CD4-positive, alpha-beta T cell treated with Interleukin-15 for 4 hours (primary cell): ENCODE data around the gene GSN.

ENCODE experiments used
- DNase-seq: peaks from one replicate; pipeline ENCODE4 v3.0.0-alpha.2; 2020; ENCODE audit warnings: low spot score

GSN gene

DNA sequence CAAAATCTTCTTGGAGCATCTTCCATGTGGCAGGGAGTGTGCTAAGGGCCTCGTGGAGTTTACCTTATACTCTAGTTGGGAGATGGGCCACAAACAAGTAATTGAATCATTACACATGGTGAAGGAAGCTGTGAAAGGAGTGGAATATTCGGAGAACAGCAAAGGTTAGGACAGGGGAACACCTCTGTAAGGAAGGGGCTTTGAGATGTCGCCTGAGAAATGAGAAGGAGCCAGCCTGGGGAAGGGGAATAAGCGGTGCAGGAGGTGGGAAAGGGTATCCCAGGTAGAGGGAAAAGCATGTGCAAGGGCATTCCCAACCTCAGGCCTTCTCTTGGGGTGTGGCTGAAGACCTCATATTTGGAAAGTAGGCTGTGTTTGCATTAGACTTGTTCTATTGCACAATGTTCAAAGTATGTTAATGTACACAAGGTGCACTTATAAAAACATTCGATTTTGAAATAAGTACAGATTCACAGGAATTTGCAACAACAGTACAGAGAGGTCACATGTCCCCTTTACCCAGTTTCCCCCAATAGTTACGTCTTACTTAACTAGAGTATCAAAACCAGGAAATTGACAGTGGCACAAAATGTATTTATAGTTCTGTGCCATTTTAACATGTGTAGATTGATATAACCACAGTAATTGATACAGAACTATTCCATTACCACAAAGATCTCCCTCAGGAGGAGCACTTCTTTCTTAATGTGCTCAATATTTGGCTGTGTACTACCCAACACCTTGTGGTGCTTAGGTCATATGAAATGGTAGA lies 104.5 kb downstream of the GSN start:
- DNase-seq = no peak

DNA sequence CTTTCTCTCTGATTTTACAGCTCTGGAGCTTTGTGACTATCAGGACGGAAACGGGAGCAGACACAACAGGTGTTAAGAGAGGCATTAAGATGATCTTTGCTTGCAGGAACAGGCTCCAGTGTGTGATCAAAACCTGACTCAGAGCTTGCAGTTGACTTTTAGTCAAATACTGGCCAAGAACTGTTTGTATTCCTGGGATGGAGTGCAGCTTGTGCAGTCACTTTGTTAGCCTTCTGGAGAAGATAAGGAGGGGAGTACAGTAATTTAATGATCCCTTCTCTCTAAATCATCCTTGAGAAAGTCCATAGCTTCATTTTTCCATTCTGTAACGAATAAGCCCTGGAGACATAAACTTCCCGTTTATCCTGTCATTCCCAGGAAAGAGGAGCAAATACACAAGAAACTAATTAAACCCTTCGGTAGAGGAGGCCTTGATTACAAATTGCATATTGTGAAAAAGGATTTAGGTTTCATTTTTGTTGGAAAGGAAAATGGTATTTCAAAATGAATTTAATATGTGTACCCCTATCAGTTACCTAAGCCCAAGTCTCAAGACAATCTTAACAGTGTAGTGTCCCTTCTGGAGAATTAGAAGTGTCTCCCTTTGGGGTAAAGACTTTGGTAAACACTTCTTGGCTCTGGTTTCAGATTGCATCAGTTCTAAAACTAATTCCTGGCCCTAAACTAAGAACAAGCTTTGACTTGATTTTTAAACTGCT lies 105.2 kb downstream of the GSN start:
- DNase-seq = no peak

DNA sequence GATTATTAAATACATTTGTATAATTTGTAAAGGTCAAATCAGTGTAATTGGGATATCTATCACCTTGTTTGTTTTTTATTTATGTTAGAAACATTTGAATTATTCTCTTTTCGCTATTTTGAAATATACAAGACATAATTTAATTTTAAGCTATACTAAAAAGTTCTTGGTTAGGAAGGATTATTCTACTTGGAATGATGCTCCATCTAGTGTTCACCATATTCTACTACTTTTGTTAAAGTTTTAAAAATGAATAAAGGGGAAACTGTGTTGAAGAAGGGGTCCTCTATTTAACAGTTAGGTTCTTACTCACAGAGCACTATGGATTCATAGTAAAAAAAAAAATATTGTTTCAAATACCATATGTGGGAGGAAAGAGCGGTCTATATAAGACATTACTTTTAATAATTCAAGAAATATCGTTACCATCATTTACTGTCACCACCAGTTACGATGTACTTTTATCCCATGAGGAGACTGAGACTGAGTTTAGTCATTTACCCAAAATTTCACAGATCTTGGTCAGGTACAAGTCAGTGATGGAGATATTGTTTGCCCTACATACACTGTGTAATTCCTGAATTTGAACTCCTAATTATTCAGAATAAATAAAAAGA lies 108.4 kb downstream of the GSN start:
- no peak for DNase-seq

DNA sequence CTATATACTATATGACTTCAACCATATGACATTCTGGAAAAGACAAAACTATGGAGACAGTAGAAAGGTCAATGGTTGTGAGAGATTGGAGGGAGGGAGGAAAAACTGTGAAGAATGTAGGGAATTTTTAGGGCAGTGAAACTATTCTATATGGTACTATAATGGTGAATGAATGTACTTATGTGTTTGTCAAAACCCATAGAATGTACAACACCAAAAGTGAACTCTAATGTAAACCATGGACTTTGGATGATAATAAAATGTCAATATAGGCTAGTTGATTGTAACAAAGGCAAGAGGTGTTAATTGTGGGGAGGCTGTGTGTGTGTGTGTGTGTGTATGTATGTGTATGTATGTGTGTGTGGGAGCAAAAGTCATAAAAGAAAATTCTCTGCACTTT lies 112.9 kb downstream of the GSN start:
- no peak for DNase-seq
